ENCODE data around the gene ZNHIT6. TPM values are rescaled to one million over a fixed set of nuclear protein-coding genes. Genes with fewer than 3 reads are reported as not detected.

The ZNHIT6 gene
- total RNA-seq = 1 to 10 TPM; 6.5 to 8.7 TPM

DNA sequence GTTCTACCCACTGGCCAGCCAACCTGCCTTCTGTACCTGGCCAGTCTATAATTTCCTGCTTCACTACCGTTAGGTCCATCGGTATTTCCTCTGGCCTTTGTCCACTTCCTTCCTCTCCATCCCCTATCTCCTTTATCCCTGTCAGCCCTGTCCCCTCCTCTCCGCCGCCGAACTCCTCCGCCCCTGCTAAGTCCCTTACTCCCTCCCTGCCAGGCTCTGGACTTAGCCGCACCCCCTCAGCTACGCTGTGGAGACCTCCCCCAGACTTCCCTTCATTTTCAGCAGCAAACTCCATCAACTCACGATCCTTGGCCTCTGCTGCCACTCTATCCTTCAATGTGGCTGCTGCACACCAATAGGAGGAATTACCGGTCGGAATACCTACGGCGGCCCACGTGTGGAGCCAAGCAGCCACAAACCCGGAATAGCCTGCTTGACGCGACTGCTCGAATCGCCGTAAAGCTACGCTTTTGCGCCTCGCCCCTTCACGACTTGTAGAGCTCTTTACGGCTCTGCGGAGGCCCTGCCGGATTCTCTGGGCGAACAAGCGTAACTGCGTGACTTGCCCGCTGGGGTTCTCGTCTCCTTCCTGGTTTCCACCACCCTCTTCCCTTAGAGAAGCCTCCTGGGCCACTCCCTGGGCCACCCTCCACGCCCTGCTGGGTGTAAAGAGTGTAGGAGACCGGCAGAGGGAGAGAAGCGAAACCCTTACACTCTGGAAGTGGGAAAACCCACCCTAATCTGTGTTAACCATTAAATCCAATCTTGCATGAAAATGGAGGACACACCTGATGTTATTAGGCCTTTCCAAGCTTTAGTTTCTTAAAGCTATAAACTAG is at the start of gene ZNHIT6:
ZNHIT6 (minus strand) TSS at position 444 of the 839 bp plus-strand sequence; CDS start at position 295, 149 bp downstream.

Other genes starting within 250 kb of the ZNHIT6 start
- gene DDAH1, start 243.3 kb downstream of the ZNHIT6 start, total RNA-seq = 1 to 10 TPM; 1.4 to 2.0 TPM
- 1 to 10 TPM in 1 of 2 donors, under 1 TPM in 1; 0.69 to 2.0 TPM for gene CCN1, start 127.7 kb downstream of the ZNHIT6 start, total RNA-seq